ENCODE data around the gene TNK2. TPM values are rescaled to one million over a fixed set of nuclear protein-coding genes. Genes with fewer than 3 reads are reported as not detected.
A peak's percentile ranks its signal among the peaks of the same experiment; 100 is the strongest.

The TNK2 gene
- total RNA-seq, 3 donors from 2014 or later (not counting 1 experiment from before 2014, with no cell fraction given): 169 to 207 (median 171) TPM

GRCh38 chr3:195853036-195853435, 55.3 kb downstream of the TNK2 start:
- no peak overlapping the region for H3K4me3 Mint-ChIP-seq
- 93% methylated on average over 20 of the region's 20 CpGs for WGBS (ENCODE audit: insufficient coverage)
- H3K9me3 ChIP-seq (ENCODE audit: control insufficient read depth, insufficient read depth, low read length): no peaks in the 10 kb centered on the region
- no peaks in the 10 kb centered on the region for H3K36me3 ChIP-seq (ENCODE audit: control insufficient read depth, insufficient read depth, low read length)
- no peak for TF ChIP-seq CTCF (IDR thresholded peaks at IDR 0.05)
- H3K27me3 ChIP-seq (ENCODE audit: control insufficient read depth, insufficient read depth, low read length): no peaks in the 10 kb centered on the region
- H3K9me3 Mint-ChIP-seq: no peaks in the 10 kb centered on the region
- H3K4me1 Mint-ChIP-seq: peaks cover 8 to 9% of the 10 kb centered on the region in 2 donors
- H3K4me1 ChIP-seq (ENCODE audit: control insufficient read depth, insufficient read depth, low read length): peaks cover 6% of the 10 kb centered on the region
- H3K27ac ChIP-seq (ENCODE audit: low read length): no peak overlapping the region
- H3K4me3 ChIP-seq (ENCODE audit: low read length): no peak overlapping the region
- intact Hi-C loops (cut with micrococcal nuclease): loop anchor here (5.0 kb wide), 1 partner anchor 149 kb away; no protein-coding TSS in a partner anchor
- H3K36me3 Mint-ChIP-seq: no peaks in the 10 kb centered on the region
- H3K27ac Mint-ChIP-seq: no peak overlapping the region
- DNase-seq (no peak), ATAC-seq (no peak)
- peaks cover 3 to 7% of the 10 kb centered on the region in 2 donors for H3K27me3 Mint-ChIP-seq (ENCODE audit: low read depth in 2 of 2)

- Histone ChIP-seq H3K27ac (ENCODE audit: low read length) (no peak overlapping the region), H3K9me3 (ENCODE audit: control insufficient read depth, insufficient read depth, low read length) (no peaks in the 10 kb centered on the region), H3K4me3 (ENCODE audit: low read length) (no peak overlapping the region), H3K36me3 (ENCODE audit: control insufficient read depth, insufficient read depth, low read length) (no peaks in the 10 kb centered on the region), H3K4me1 (ENCODE audit: control insufficient read depth, insufficient read depth, low read length) (peaks cover 6% of the 10 kb centered on the region), H3K27me3 (ENCODE audit: control insufficient read depth, insufficient read depth, low read length) (no peaks in the 10 kb centered on the region)
- no peak overlapping the region for H3K27ac Mint-ChIP-seq
- WGBS (ENCODE audit: insufficient coverage): 17% methylated on average over 31 of the region's 31 CpGs
- peak; percentile 99 to 100 (median 100) for ATAC-seq
- H3K27me3 Mint-ChIP-seq (ENCODE audit: low read depth in 2 of 2): peaks cover 3 to 7% of the 10 kb centered on the region in 2 donors
- intact Hi-C loops (cut with micrococcal nuclease): loop anchor here (5.0 kb wide), 1 partner anchor 151 kb away; no protein-coding TSS in a partner anchor
- DNase-seq: peak; percentile 82 to 96
- TF ChIP-seq CTCF (IDR thresholded peaks at IDR 0.05): peak; percentile 100
- no peaks in the 10 kb centered on the region for H3K9me3 Mint-ChIP-seq
- H3K36me3 Mint-ChIP-seq: no peaks in the 10 kb centered on the region
- peak overlapping the region; percentile 8 for H3K4me3 Mint-ChIP-seq
- peaks cover 8 to 9% of the 10 kb centered on the region in 2 donors for H3K4me1 Mint-ChIP-seq
Measured at GRCh38 chr3:195850857-195851543, 57.4 kb downstream of the TNK2 start.

- ATAC-seq (peak in 1 of 3 donors; percentile 63), DNase-seq (no peak)
- no peaks in the 10 kb centered on the region for H3K36me3 Mint-ChIP-seq
- Histone ChIP-seq H3K27ac (ENCODE audit: low read length) (no peak overlapping the region), H3K4me1 (ENCODE audit: control insufficient read depth, insufficient read depth, low read length) (peaks cover 6% of the 10 kb centered on the region), H3K36me3 (ENCODE audit: control insufficient read depth, insufficient read depth, low read length) (no peaks in the 10 kb centered on the region), H3K27me3 (ENCODE audit: control insufficient read depth, insufficient read depth, low read length) (no peaks in the 10 kb centered on the region), H3K9me3 (ENCODE audit: control insufficient read depth, insufficient read depth, low read length) (no peaks in the 10 kb centered on the region), H3K4me3 (ENCODE audit: low read length) (no peak overlapping the region)
- H3K4me3 Mint-ChIP-seq: no peak overlapping the region
- H3K9me3 Mint-ChIP-seq: no peaks in the 10 kb centered on the region
- H3K4me1 Mint-ChIP-seq: peaks cover 8 to 9% of the 10 kb centered on the region in 2 donors
- intact Hi-C loops (cut with micrococcal nuclease): loop anchor here (5.0 kb wide), 1 partner anchor 153 kb away; no protein-coding TSS in a partner anchor
- H3K27me3 Mint-ChIP-seq (ENCODE audit: low read depth in 2 of 2): peaks cover 3 to 7% of the 10 kb centered on the region in 2 donors
- WGBS (ENCODE audit: insufficient coverage): 85% methylated on average over 53 of the region's 53 CpGs
- TF ChIP-seq CTCF (IDR thresholded peaks at IDR 0.05): no peak
- no peak overlapping the region for H3K27ac Mint-ChIP-seq
Measured at GRCh38 chr3:195849322-195850074, 58.9 kb downstream of the TNK2 start.

Measured in natural killer cell (primary cell).